ENCODE results near the gene MIS12.

GRCh38 chr17:5501685-5502084 is 15.3 kb downstream of the MIS12 start:
- TF ChIP-seq CTCF (conservative IDR thresholded peaks at IDR 0.05; ENCODE audit: low read depth, low read length): no peak
- TF ChIP-seq EZH2 (IDR thresholded peaks at IDR 0.05; ENCODE audit: low read length, unreplicated experiment): no peak
- TF ChIP-seq EZH2phosphoT487 (IDR thresholded peaks at IDR 0.05; ENCODE audit: borderline replicate concordance, low read length): no peak

All from PC-3 (cell line).